ENCODE results near the gene TMEM121B.

The TMEM121B gene

DNA sequence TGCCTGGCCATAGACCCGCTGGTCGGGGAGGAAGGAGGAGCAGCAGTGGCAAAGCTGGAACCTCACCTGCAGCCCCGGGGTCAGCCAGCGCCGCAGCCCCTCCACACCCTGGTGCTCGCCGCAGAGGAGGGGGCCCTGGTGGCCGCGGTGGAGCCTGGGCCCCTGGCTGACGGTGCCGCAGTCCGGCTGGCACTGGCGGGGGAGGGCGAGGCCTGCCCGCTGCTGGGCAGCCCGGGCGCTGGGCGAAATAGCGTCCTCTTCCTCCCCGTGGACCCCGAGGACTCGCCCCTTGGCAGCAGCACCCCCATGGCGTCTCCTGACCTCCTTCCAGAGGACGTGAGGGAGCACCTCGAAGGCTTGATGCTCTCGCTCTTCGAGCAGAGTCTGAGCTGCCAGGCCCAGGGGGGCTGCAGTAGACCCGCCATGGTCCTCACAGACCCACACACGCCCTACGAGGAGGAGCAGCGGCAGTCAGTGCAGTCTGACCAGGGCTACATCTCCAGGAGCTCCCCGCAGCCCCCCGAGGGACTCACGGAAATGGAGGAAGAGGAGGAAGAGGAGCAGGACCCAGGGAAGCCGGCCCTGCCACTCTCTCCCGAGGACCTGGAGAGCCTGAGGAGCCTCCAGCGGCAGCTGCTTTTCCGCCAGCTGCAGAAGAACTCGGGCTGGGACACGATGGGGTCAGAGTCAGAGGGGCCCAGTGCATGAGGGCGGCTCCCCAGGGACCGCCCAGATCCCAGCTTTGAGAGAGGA, 11.9 kb downstream of the TMEM121B start:
- ChIA-PET POLR2A (no interaction called here), CTCF (interaction anchor here (0.9 kb wide), 1 partner anchor 15 kb away, joined by 3 read pairs; no protein-coding TSS in a partner anchor)
- TF ChIP-seq, protein P1, sequence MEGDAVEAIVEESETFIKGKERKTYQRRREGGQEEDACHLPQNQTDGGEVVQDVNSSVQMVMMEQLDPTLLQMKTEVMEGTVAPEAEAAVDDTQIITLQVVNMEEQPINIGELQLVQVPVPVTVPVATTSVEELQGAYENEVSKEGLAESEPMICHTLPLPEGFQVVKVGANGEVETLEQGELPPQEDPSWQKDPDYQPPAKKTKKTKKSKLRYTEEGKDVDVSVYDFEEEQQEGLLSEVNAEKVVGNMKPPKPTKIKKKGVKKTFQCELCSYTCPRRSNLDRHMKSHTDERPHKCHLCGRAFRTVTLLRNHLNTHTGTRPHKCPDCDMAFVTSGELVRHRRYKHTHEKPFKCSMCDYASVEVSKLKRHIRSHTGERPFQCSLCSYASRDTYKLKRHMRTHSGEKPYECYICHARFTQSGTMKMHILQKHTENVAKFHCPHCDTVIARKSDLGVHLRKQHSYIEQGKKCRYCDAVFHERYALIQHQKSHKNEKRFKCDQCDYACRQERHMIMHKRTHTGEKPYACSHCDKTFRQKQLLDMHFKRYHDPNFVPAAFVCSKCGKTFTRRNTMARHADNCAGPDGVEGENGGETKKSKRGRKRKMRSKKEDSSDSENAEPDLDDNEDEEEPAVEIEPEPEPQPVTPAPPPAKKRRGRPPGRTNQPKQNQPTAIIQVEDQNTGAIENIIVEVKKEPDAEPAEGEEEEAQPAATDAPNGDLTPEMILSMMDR (IDR thresholded peaks at IDR 0.05; ENCODE audit: control extremely low read depth, extremely low read depth, low read depth, missing control alignments): no peak
- no peak for DNase-seq (ENCODE audit: extremely low spot score)

DNA sequence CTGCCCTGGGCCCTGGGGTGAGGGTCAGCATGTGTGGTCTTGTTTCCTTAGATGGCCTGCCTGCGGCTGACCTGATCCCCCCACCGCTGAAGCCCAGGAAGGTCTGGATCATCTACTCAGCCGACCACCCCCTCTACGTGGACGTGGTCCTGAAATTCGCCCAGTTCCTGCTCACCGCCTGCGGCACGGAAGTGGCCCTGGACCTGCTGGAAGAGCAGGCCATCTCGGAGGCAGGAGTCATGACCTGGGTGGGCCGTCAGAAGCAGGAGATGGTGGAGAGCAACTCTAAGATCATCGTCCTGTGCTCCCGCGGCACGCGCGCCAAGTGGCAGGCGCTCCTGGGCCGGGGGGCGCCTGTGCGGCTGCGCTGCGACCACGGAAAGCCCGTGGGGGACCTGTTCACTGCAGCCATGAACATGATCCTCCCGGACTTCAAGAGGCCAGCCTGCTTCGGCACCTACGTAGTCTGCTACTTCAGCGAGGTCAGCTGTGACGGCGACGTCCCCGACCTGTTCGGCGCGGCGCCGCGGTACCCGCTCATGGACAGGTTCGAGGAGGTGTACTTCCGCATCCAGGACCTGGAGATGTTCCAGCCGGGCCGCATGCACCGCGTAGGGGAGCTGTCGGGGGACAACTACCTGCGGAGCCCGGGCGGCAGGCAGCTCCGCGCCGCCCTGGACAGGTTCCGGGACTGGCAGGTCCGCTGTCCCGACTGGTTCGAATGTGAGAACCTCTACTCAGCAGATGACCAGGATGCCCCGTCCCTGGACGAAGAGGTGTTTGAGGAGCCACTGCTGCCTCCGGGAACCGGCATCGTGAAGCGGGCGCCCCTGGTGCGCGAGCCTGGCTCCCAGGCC, 12.7 kb downstream of the TMEM121B start:
- CTCF ChIA-PET: no interaction called here
- DNase-seq (ENCODE audit: extremely low spot score): no peak
- POLR2A ChIA-PET: no interaction called here
- TF ChIP-seq, protein P1 (IDR thresholded peaks at IDR 0.05; ENCODE audit: control extremely low read depth, extremely low read depth, low read depth, missing control alignments): no peak

GRCh38 chr22:17107547-17107810, 13.7 kb downstream of the TMEM121B start:
- no peak for DNase-seq (ENCODE audit: extremely low spot score)
- ChIA-PET CTCF (interaction anchor here (2.6 kb wide), 1 partner anchor 64 kb away, joined by 9 read pairs; no protein-coding TSS in a partner anchor), POLR2A (no interaction called here)
- TF ChIP-seq, protein P1 (IDR thresholded peaks at IDR 0.05; ENCODE audit: control extremely low read depth, extremely low read depth, low read depth, missing control alignments): no peak

GRCh38 chr22:17106785-17107546, 14.2 kb downstream of the TMEM121B start:
- ChIA-PET POLR2A (no interaction called here), CTCF (interaction anchor here (2.6 kb wide), 1 partner anchor 65 kb away, joined by 9 read pairs; no protein-coding TSS in a partner anchor)
- DNase-seq (ENCODE audit: extremely low spot score): peak; percentile 61
- TF ChIP-seq, protein P1 (IDR thresholded peaks at IDR 0.05; ENCODE audit: control extremely low read depth, extremely low read depth, low read depth, missing control alignments): no peak

GRCh38 chr22:17106161-17106784, 14.9 kb downstream of the TMEM121B start:
- no peak for DNase-seq (ENCODE audit: extremely low spot score)
- ChIA-PET POLR2A (no interaction called here), CTCF (interaction anchor here (2.6 kb wide), 1 partner anchor 66 kb away, joined by 9 read pairs; no protein-coding TSS in a partner anchor)
- TF ChIP-seq, protein P1 (IDR thresholded peaks at IDR 0.05; ENCODE audit: control extremely low read depth, extremely low read depth, low read depth, missing control alignments): no peak
